HCT116 (cell line): ENCODE results near the gene SAV1. TPM values are rescaled to one million over a fixed set of nuclear protein-coding genes. Genes with fewer than 3 reads are reported as not detected.
"Not testable (repeated sequence)": the region's sequence is repeated elsewhere in the genome, so short reads cannot be mapped to it uniquely, and the experiment has no call there.

Source experiments
- ATAC-seq: fragments of 200-7000 bp; cut with Tn5 transposase; 2 replicates; pipeline ENCODE4 v1.9.1; 2020; ENCODE audit warnings: mild to moderate bottlenecking, moderate library complexity
- BruUV-seq: library from RNA; stranded (reverse); fragments of 400-500 nt; replicated peaks from 2 replicates; lab custom pipeline; 2021; lab: Mats Ljungman, UMichigan
- CTCF ChIA-PET: fragments of 300-600 bp; sonication (Branson Sonifier 250); formaldehyde crosslinking; loops from one replicate; lab custom pipeline; 2021; ENCODE audit warnings: antibody characterized with exemption; lab: Charles Lee
- POLR2A ChIA-PET: fragments of 300-600, 350-600 bp; sonication (Branson Sonifier 250); formaldehyde crosslinking; loops from one replicate; lab custom pipeline; 2021; ENCODE audit warnings: antibody characterized with exemption; lab: Charles Lee
- RAD21 ChIA-PET, 2 experiments: fragments of 300-600 bp; sonication (Branson Sonifier 250); formaldehyde crosslinking; loops; one replicate each; lab custom pipeline; 2023; ENCODE audit warnings: low total read pairs in 2 of 2; ENCODE audit not compliant: uncharacterized antibody in 2 of 2, unreplicated experiment in 2 of 2, low non-redundant PET in 1 of 2; lab: Charles Lee
- DNase-seq: peaks from one replicate; pipeline ENCODE4 v3.0.0-alpha.2; 2010; ENCODE audit warnings: low read depth, low spot score
- H2AFZ ChIP-seq: fragments of 200-600 bp; shearing (Covaris generic), sonication (generic); 2 replicates; pipeline ENCODE4 v1.6.1; 2017; ENCODE audit warnings: low read depth, mixed run types, mixed read lengths, antibody characterized with exemption, low read length; ENCODE audit not compliant: poor library complexity, severe bottlenecking
- H3K27ac ChIP-seq: 2 replicates; pipeline ENCODE4 v1.5.1; 2012; ENCODE audit warnings: low read depth, low read length
- H3K27me3 ChIP-seq: fragments of 200-600 bp; sonication (generic); 2 replicates; pipeline ENCODE4 v1.6.1; 2016; ENCODE audit warnings: mixed run types, low read length, mixed read lengths; ENCODE audit not compliant: insufficient read depth
- H3K36me3 ChIP-seq, 2 experiments: fragments of 200-500 bp in 1 of 2; fragments of 200-600 bp in 1 of 2; sonication (Bioruptor generic) in 1 of 2; sonication (generic) in 1 of 2; 2 replicates each; pipeline versions ENCODE4 v1.5.1 to v1.6.1; 2014 to 2016; ENCODE audit warnings: low read length in 2 of 2, inconsistent platforms in 1 of 2, mixed read lengths in 1 of 2, mixed run types in 1 of 2; ENCODE audit not compliant: insufficient read depth in 2 of 2, control insufficient read depth in 1 of 2
- H3K4me1 ChIP-seq, 2 experiments: fragments of 200-600 bp in 1 of 2; sonication (generic) in 1 of 2; 2 replicates each; pipeline versions ENCODE4 v1.5.1 to v1.6.1; 2012 to 2017; ENCODE audit warnings: low read length in 2 of 2, inconsistent platforms in 1 of 2, mild to moderate bottlenecking in 1 of 2, mixed read lengths in 1 of 2, mixed run types in 1 of 2, moderate library complexity in 1 of 2; ENCODE audit not compliant: insufficient read depth in 2 of 2, control insufficient read depth in 1 of 2
- H3K4me2 ChIP-seq: fragments of 200-600 bp; sonication (generic); 2 replicates; pipeline ENCODE4 v1.6.1; 2017; ENCODE audit warnings: mixed run types, low read length, mixed read lengths
- H3K4me3 ChIP-seq, 2 experiments: fragments of 200-600 bp in 1 of 2; sonication (generic) in 1 of 2; replicated peaks in 1 of 2; 2 replicates each; pipeline ENCODE4 v1.5.1; 2011 to 2016; ENCODE audit warnings: low read length in 2 of 2, control low read depth in 1 of 2, low read depth in 1 of 2, mild to moderate bottlenecking in 1 of 2, mixed read lengths in 1 of 2, mixed run types in 1 of 2
- H3K79me2 ChIP-seq: fragments of 200-600 bp; sonication (generic); 2 replicates; pipeline ENCODE4 v1.6.1; 2017; ENCODE audit warnings: mild to moderate bottlenecking, mixed run types, low read length, moderate library complexity, mixed read lengths; ENCODE audit not compliant: insufficient read depth
- H3K9ac ChIP-seq: fragments of 200-600 bp; sonication (generic); 2 replicates; pipeline ENCODE4 v1.6.1; 2016; ENCODE audit warnings: low read length, mixed read lengths
- H3K9me2 ChIP-seq: fragments of 200-600 bp; sonication (generic), shearing (Covaris generic); 2 replicates; pipeline ENCODE4 v1.6.1; 2017; ENCODE audit warnings: mixed run types, mild to moderate bottlenecking, moderate library complexity; ENCODE audit not compliant: insufficient read depth
- H3K9me3 ChIP-seq, 2 experiments: fragments of 200-500 bp in 1 of 2; fragments of 200-600 bp in 1 of 2; sonication (Bioruptor generic) in 1 of 2; sonication (generic) in 1 of 2; 2 replicates each; pipeline ENCODE4 v1.6.1; 2014 to 2017; ENCODE audit warnings: low read length in 2 of 2, mixed read lengths in 2 of 2, inconsistent platforms in 1 of 2, low read depth in 1 of 2, mild to moderate bottlenecking in 1 of 2, mixed run types in 1 of 2, moderate library complexity in 1 of 2; ENCODE audit not compliant: control insufficient read depth in 1 of 2, insufficient read depth in 1 of 2
- H4K20me1 ChIP-seq: fragments of 200-600 bp; sonication (generic), shearing (Covaris generic); 2 replicates; pipeline ENCODE4 v1.6.1; 2017; ENCODE audit warnings: mixed run types, mild to moderate bottlenecking, moderate library complexity; ENCODE audit not compliant: insufficient read depth
- EGR1 ChIP-seq: IDR thresholded peaks from 2 replicates; pipeline ENCODE4 v1.6.1; 2012; ENCODE audit warnings: low read depth
- EZH2 ChIP-seq: fragments of 200-600 bp; sonication (generic); IDR thresholded peaks from 2 replicates; pipeline ENCODE4 v1.6.1; 2017; ENCODE audit warnings: antibody characterized with exemption, mixed run types
- EZH2phosphoT487 ChIP-seq: fragments of 200-600 bp; IDR thresholded peaks from 2 replicates; pipeline ENCODE4 v1.6.1; 2018; ENCODE audit warnings: antibody characterized with exemption, borderline replicate concordance
- FOSL1 ChIP-seq: IDR thresholded peaks from 2 replicates; pipeline ENCODE4 v1.6.1; 2012; ENCODE audit warnings: low read depth
- JUND ChIP-seq: IDR thresholded peaks from 2 replicates; pipeline ENCODE4 v1.6.1; 2012
- MAX ChIP-seq: IDR thresholded peaks from 2 replicates; pipeline ENCODE4 v1.6.1; 2012
- POLR2A ChIP-seq: IDR thresholded peaks from 2 replicates; pipeline ENCODE4 v1.7.0; 2011; ENCODE audit warnings: borderline replicate concordance; ENCODE audit not compliant: insufficient read depth, insufficient read length; ENCODE audit errors: extremely low read depth
- POLR2AphosphoS5 ChIP-seq: IDR thresholded peaks from 2 replicates; pipeline ENCODE4 v1.6.1; 2011; ENCODE audit warnings: mild to moderate bottlenecking, low read depth, low read length, moderate library complexity
- RAD21 ChIP-seq: IDR thresholded peaks from 2 replicates; pipeline ENCODE4 v1.6.1; 2012; ENCODE audit warnings: low read depth, mild to moderate bottlenecking
- REST ChIP-seq: IDR thresholded peaks from 2 replicates; pipeline ENCODE4 v1.6.1; 2012; ENCODE audit warnings: low read depth
- SIN3A ChIP-seq: IDR thresholded peaks from 2 replicates; pipeline ENCODE4 v1.6.1; 2012; ENCODE audit warnings: low read depth
- SRF ChIP-seq: IDR thresholded peaks from 2 replicates; pipeline ENCODE4 v1.6.1; 2012; ENCODE audit warnings: low read depth
- TCF7L2 ChIP-seq: IDR thresholded peaks from 2 replicates; pipeline ENCODE4 v1.7.0; 2011; ENCODE audit warnings: borderline replicate concordance, inconsistent platforms; ENCODE audit not compliant: insufficient read depth, insufficient read length; ENCODE audit errors: extremely low read depth
- YY1 ChIP-seq: IDR thresholded peaks from 2 replicates; pipeline ENCODE4 v1.6.1; 2011; ENCODE audit warnings: low read length, low read depth, moderate library complexity, mild to moderate bottlenecking; ENCODE audit not compliant: insufficient replicate concordance; ENCODE audit errors: extremely low read depth
- ZBTB33 ChIP-seq: IDR thresholded peaks from 2 replicates; pipeline ENCODE4 v1.6.1; 2011; ENCODE audit warnings: mild to moderate bottlenecking, low read length, moderate library complexity; ENCODE audit not compliant: insufficient replicate concordance; ENCODE audit errors: extremely low read depth
- ZFX ChIP-seq: fragments of 450-650 bp; IDR thresholded peaks from 2 replicates; pipeline ENCODE4 v1.6.1; 2017
- ZNF274 ChIP-seq: fragments of 200-500 bp; sonication (Bioruptor generic); IDR thresholded peaks from 2 replicates; pipeline ENCODE4 v1.6.1; 2014; ENCODE audit warnings: mild to moderate bottlenecking, low read depth, low read length, inconsistent platforms
- intact Hi-C: fragments of 100-400 bp; cut with micrococcal nuclease; formaldehyde crosslinking; loops from 2 replicates; pipeline ENCODE4 v1.10.0; 2022
- total RNA-seq: library from RNA; stranded (reverse); gene quantifications from one replicate; pipeline ENCODE4 v1.2.1, GENCODE V29; 2021; ENCODE audit not compliant: unreplicated experiment

SAV1 gene
- total RNA-seq, 1 experiment from 2014 or later = 38.0 TPM

- Histone ChIP-seq H3K9me2 (no peaks in the 10 kb centered on the region), H3K9ac (no peak overlapping the region), H2AFZ (no peak overlapping the region), H3K4me2 (no peak overlapping the region), H3K27me3 (no peaks in the 10 kb centered on the region), H3K79me2 (no peaks in the 10 kb centered on the region), H3K36me3 (no peaks in the 10 kb centered on the region), H4K20me1 (no peaks in the 10 kb centered on the region), H3K9me3 (peaks cover 0 to 4% of the 10 kb centered on the region in 2 experiments; a peak in 1 of 4 replicates), H3K4me1 (no peaks in the 10 kb centered on the region), H3K27ac (no peak overlapping the region), H3K4me3 (no peak overlapping the region)
- no peak for DNase-seq
- ChIA-PET RAD21 (no interaction called here), CTCF (no interaction called here), POLR2A (no interaction called here)
- BruUV-seq = no TSS peak
- no peak for TF ChIP-seq POLR2A
- TF ChIP-seq EZH2 = no peak
- TF ChIP-seq TCF7L2 = no peak
- TF ChIP-seq ZNF274 = no peak
- no peak for TF ChIP-seq MAX
- no peak for TF ChIP-seq ZFX
- no peak for TF ChIP-seq REST
- TF ChIP-seq POLR2AphosphoS5 = no peak
- no peak for TF ChIP-seq YY1
- TF ChIP-seq EGR1 = no peak
- TF ChIP-seq SRF = no peak
- no peak for TF ChIP-seq FOSL1
- TF ChIP-seq EZH2phosphoT487 = no peak
- no peak for TF ChIP-seq JUND
- TF ChIP-seq RAD21 = no peak
- no peak for TF ChIP-seq ZBTB33
- no peak for TF ChIP-seq SIN3A
- intact Hi-C loops = no loop called here
- no peak for ATAC-seq
Observed at GRCh38 chr14:50697659-50698290, 29.7 kb upstream of the SAV1 start.

- H2AFZ ChIP-seq, H3K9me2 ChIP-seq, H3K4me1 ChIP-seq, H3K4me3 ChIP-seq, BruUV-seq, H3K79me2 ChIP-seq, H3K4me2 ChIP-seq, H3K36me3 ChIP-seq, CTCF ChIA-PET, H3K9me3 ChIP-seq, H3K9ac ChIP-seq, intact Hi-C loops, H3K27ac ChIP-seq, RAD21 ChIA-PET, POLR2A ChIA-PET, H4K20me1 ChIP-seq, DNase-seq, H3K27me3 ChIP-seq, ATAC-seq: not testable (repeated sequence)
Observed at GRCh38 chr14:50694260-50694659, 26.2 kb upstream of the SAV1 start.
